ENCODE measurements around the gene PARL.

Gene PARL

GRCh38 chr3:183917776-183918175, 33.1 kb upstream of the PARL start:
- H3K27ac ChIP-seq (ENCODE audit: low read depth, low read length): no peak overlapping the region
- no peak overlapping the region for H4K5ac ChIP-seq (ENCODE audit: low read length)
- H3K4me2 ChIP-seq (ENCODE audit: low read length): no peak overlapping the region
- no peaks in the 10 kb centered on the region for H3K79me2 ChIP-seq (ENCODE audit: control insufficient read depth, insufficient read depth, low read length)
- H3K9ac ChIP-seq (ENCODE audit: low read length): no peak overlapping the region
- no peak overlapping the region for H3K4me3 ChIP-seq (ENCODE audit: low read length)
- H2AK5ac ChIP-seq (ENCODE audit: low read length): no peak overlapping the region
- no CpG with 5 or more reads among the region's 4 CpGs for WGBS (ENCODE audit: extremely low coverage, insufficient coverage, low lambda C conversion rate)
- peaks cover 3% of the 10 kb centered on the region for H3K36me3 ChIP-seq (ENCODE audit: control insufficient read depth, insufficient read depth, low read length)
- H2BK5ac ChIP-seq (ENCODE audit: low read length): no peak overlapping the region
- H4K8ac ChIP-seq (ENCODE audit: low read depth, low read length): no peak overlapping the region
- H3K79me1 ChIP-seq (ENCODE audit: low read length): no peaks in the 10 kb centered on the region
- no peak for DNase-seq
- H3K4ac ChIP-seq (ENCODE audit: low read depth, low read length): no peak overlapping the region
- no peak overlapping the region for H2BK120ac ChIP-seq (ENCODE audit: low read depth, low read length)
- H3K56ac ChIP-seq (ENCODE audit: low read length): no peak overlapping the region
- no peaks in the 10 kb centered on the region for H3K27me3 ChIP-seq (ENCODE audit: insufficient read depth, low read length, poor library complexity)
- no peak overlapping the region for H3K18ac ChIP-seq (ENCODE audit: low read length)
- no peak overlapping the region for H2BK15ac ChIP-seq (replicated peaks; ENCODE audit: low read depth)
- H3K4me1 ChIP-seq (ENCODE audit: control insufficient read depth, low read depth, low read length): no peaks in the 10 kb centered on the region
- no peak overlapping the region for H3K23ac ChIP-seq (ENCODE audit: low read length)

- H3K9ac ChIP-seq (ENCODE audit: low read length): no peak overlapping the region
- H3K27ac ChIP-seq (ENCODE audit: low read depth, low read length): no peak overlapping the region
- H4K5ac ChIP-seq (ENCODE audit: low read length): no peak overlapping the region
- H4K8ac ChIP-seq (ENCODE audit: low read depth, low read length): no peak overlapping the region
- H3K79me1 ChIP-seq (ENCODE audit: low read length): no peaks in the 10 kb centered on the region
- no peaks in the 10 kb centered on the region for H3K27me3 ChIP-seq (ENCODE audit: insufficient read depth, low read length, poor library complexity)
- H3K18ac ChIP-seq (ENCODE audit: low read length): no peak overlapping the region
- H2BK5ac ChIP-seq (ENCODE audit: low read length): no peak overlapping the region
- no peaks in the 10 kb centered on the region for H3K36me3 ChIP-seq (ENCODE audit: control insufficient read depth, insufficient read depth, low read length)
- no peak overlapping the region for H2AK5ac ChIP-seq (ENCODE audit: low read length)
- no peaks in the 10 kb centered on the region for H3K79me2 ChIP-seq (ENCODE audit: control insufficient read depth, insufficient read depth, low read length)
- no peak overlapping the region for H2BK15ac ChIP-seq (replicated peaks; ENCODE audit: low read depth)
- no CpG with 5 or more reads among the region's 5 CpGs for WGBS (ENCODE audit: extremely low coverage, insufficient coverage, low lambda C conversion rate)
- H3K4me2 ChIP-seq (ENCODE audit: low read length): no peak overlapping the region
- no peaks in the 10 kb centered on the region for H3K4me1 ChIP-seq (ENCODE audit: control insufficient read depth, low read depth, low read length)
- H3K23ac ChIP-seq (ENCODE audit: low read length): no peak overlapping the region
- no peak overlapping the region for H2BK120ac ChIP-seq (ENCODE audit: low read depth, low read length)
- H3K4me3 ChIP-seq (ENCODE audit: low read length): no peak overlapping the region
- DNase-seq: no peak
- no peak overlapping the region for H3K4ac ChIP-seq (ENCODE audit: low read depth, low read length)
- H3K56ac ChIP-seq (ENCODE audit: low read length): no peak overlapping the region
Measured at GRCh38 chr3:183914856-183915255, 30.2 kb upstream of the PARL start.

- no peak overlapping the region for H3K9ac ChIP-seq (ENCODE audit: low read length)
- no CpG with 5 or more reads among the region's 9 CpGs for WGBS (ENCODE audit: extremely low coverage, insufficient coverage, low lambda C conversion rate)
- no peak overlapping the region for H2BK15ac ChIP-seq (replicated peaks; ENCODE audit: low read depth)
- no peaks in the 10 kb centered on the region for H3K79me1 ChIP-seq (ENCODE audit: low read length)
- H2BK120ac ChIP-seq (ENCODE audit: low read depth, low read length): no peak overlapping the region
- H3K4ac ChIP-seq (ENCODE audit: low read depth, low read length): no peak overlapping the region
- H3K18ac ChIP-seq (ENCODE audit: low read length): no peak overlapping the region
- no peak overlapping the region for H3K27ac ChIP-seq (ENCODE audit: low read depth, low read length)
- H3K4me2 ChIP-seq (ENCODE audit: low read length): no peak overlapping the region
- H2AK5ac ChIP-seq (ENCODE audit: low read length): no peak overlapping the region
- no peaks in the 10 kb centered on the region for H3K27me3 ChIP-seq (ENCODE audit: insufficient read depth, low read length, poor library complexity)
- H4K5ac ChIP-seq (ENCODE audit: low read length): no peak overlapping the region
- H2BK5ac ChIP-seq (ENCODE audit: low read length): no peak overlapping the region
- H3K4me1 ChIP-seq (ENCODE audit: control insufficient read depth, low read depth, low read length): no peaks in the 10 kb centered on the region
- no peak overlapping the region for H3K56ac ChIP-seq (ENCODE audit: low read length)
- no peak overlapping the region for H3K23ac ChIP-seq (ENCODE audit: low read length)
- no peaks in the 10 kb centered on the region for H3K36me3 ChIP-seq (ENCODE audit: control insufficient read depth, insufficient read depth, low read length)
- no peak overlapping the region for H3K4me3 ChIP-seq (ENCODE audit: low read length)
- no peak overlapping the region for H4K8ac ChIP-seq (ENCODE audit: low read depth, low read length)
- no peaks in the 10 kb centered on the region for H3K79me2 ChIP-seq (ENCODE audit: control insufficient read depth, insufficient read depth, low read length)
- DNase-seq: no peak
Measured at GRCh38 chr3:183913580-183913920, 28.9 kb upstream of the PARL start.

- no peak overlapping the region for H3K9ac ChIP-seq (ENCODE audit: low read length)
- no peak overlapping the region for H4K5ac ChIP-seq (ENCODE audit: low read length)
- no peak overlapping the region for H2BK5ac ChIP-seq (ENCODE audit: low read length)
- no peak overlapping the region for H3K4me3 ChIP-seq (ENCODE audit: low read length)
- H3K79me1 ChIP-seq (ENCODE audit: low read length): no peaks in the 10 kb centered on the region
- H3K36me3 ChIP-seq (ENCODE audit: control insufficient read depth, insufficient read depth, low read length): no peaks in the 10 kb centered on the region
- no peak overlapping the region for H3K4me2 ChIP-seq (ENCODE audit: low read length)
- no peak overlapping the region for H3K23ac ChIP-seq (ENCODE audit: low read length)
- no peak overlapping the region for H3K4ac ChIP-seq (ENCODE audit: low read depth, low read length)
- H3K27me3 ChIP-seq (ENCODE audit: insufficient read depth, low read length, poor library complexity): no peaks in the 10 kb centered on the region
- no peaks in the 10 kb centered on the region for H3K79me2 ChIP-seq (ENCODE audit: control insufficient read depth, insufficient read depth, low read length)
- peak; percentile 83 for DNase-seq
- no peak overlapping the region for H3K56ac ChIP-seq (ENCODE audit: low read length)
- H3K18ac ChIP-seq (ENCODE audit: low read length): no peak overlapping the region
- no peak overlapping the region for H2AK5ac ChIP-seq (ENCODE audit: low read length)
- WGBS (ENCODE audit: extremely low coverage, insufficient coverage, low lambda C conversion rate): no CpG with 5 or more reads among the region's 10 CpGs
- H4K8ac ChIP-seq (ENCODE audit: low read depth, low read length): no peak overlapping the region
- no peak overlapping the region for H2BK15ac ChIP-seq (replicated peaks; ENCODE audit: low read depth)
- H3K4me1 ChIP-seq (ENCODE audit: control insufficient read depth, low read depth, low read length): no peaks in the 10 kb centered on the region
- no peak overlapping the region for H3K27ac ChIP-seq (ENCODE audit: low read depth, low read length)
- no peak overlapping the region for H2BK120ac ChIP-seq (ENCODE audit: low read depth, low read length)
Measured at GRCh38 chr3:183912895-183913579, 28.4 kb upstream of the PARL start.

- DNase-seq: no peak
Measured at GRCh38 chr3:183911763-183912506, 27.3 kb upstream of the PARL start.

More at GRCh38 chr3:183911763-183912506, 27.3 kb upstream of the PARL start:
- Histone ChIP-seq H3K36me3 (ENCODE audit: control insufficient read depth, insufficient read depth, low read length) (no peaks in the 10 kb centered on the region), H3K79me2 (ENCODE audit: control insufficient read depth, insufficient read depth, low read length) (no peaks in the 10 kb centered on the region), H2BK5ac (ENCODE audit: low read length) (no peak overlapping the region), H3K27me3 (ENCODE audit: insufficient read depth, low read length, poor library complexity) (no peaks in the 10 kb centered on the region), H2BK120ac (ENCODE audit: low read depth, low read length) (no peak overlapping the region), H3K27ac (ENCODE audit: low read depth, low read length) (no peak overlapping the region), H3K4me2 (ENCODE audit: low read length) (no peak overlapping the region), H3K18ac (ENCODE audit: low read length) (no peak overlapping the region), H3K4me1 (ENCODE audit: control insufficient read depth, low read depth, low read length) (no peaks in the 10 kb centered on the region), H4K5ac (ENCODE audit: low read length) (no peak overlapping the region), H2BK15ac (replicated peaks; ENCODE audit: low read depth) (no peak overlapping the region), H3K9ac (ENCODE audit: low read length) (no peak overlapping the region), H2AK5ac (ENCODE audit: low read length) (no peak overlapping the region), H3K79me1 (ENCODE audit: low read length) (no peaks in the 10 kb centered on the region), H3K4me3 (ENCODE audit: low read length) (no peak overlapping the region), H4K8ac (ENCODE audit: low read depth, low read length) (no peak overlapping the region), H3K4ac (ENCODE audit: low read depth, low read length) (no peak overlapping the region), H3K56ac (ENCODE audit: low read length) (no peak overlapping the region), H3K23ac (ENCODE audit: low read length) (no peak overlapping the region)
- WGBS (ENCODE audit: extremely low coverage, insufficient coverage, low lambda C conversion rate): no CpG with 5 or more reads among the region's 8 CpGs

All from mesendoderm (in vitro differentiated cells).